Bladder microvascular endothelial cell (primary cell): ENCODE data around the gene KRT31. TPM values are rescaled to one million over a fixed set of nuclear protein-coding genes. Genes with fewer than 3 reads are reported as not detected.

Source experiments
- total RNA-seq: library from RNA; depleted of rRNA; stranded (reverse); fragments of >200 nt; gene quantifications from 2 replicates; pipeline ENCODE4 v1.2.3, GENCODE V29; 2014

Gene KRT31
- total RNA-seq: not detected in 2 replicates

GRCh38 chr17:41396996-41397660 lies at the start of gene KRT31:
TSS of gene KRT31 (minus strand) at chr17:41397608. CDS start at chr17:41397539, 69 bp downstream.

GRCh38 chr17:41440531-41441033 lies 43.2 kb upstream of the KRT31 start, which contains the start of gene KRT38:
TSS of gene KRT38 (minus strand) at chr17:41440983. CDS start at chr17:41440921, 62 bp downstream.

GRCh38 chr17:41424111-41424635 lies 26.8 kb upstream of the KRT31 start, which contains the start of gene KRT37:
TSS of gene KRT37 (minus strand) at chr17:41424585. CDS start at chr17:41424523, 62 bp downstream.

GRCh38 chr17:41381943-41382342 lies 15.5 kb downstream of the KRT31 start, which contains the start of gene KRT34:
TSS of gene KRT34 (minus strand) at chr17:41382306. CDS start at chr17:41382246, 60 bp downstream.

GRCh38 chr17:41369713-41370112 lies 27.7 kb downstream of the KRT31 start, which contains the start of gene KRT33B:
TSS of gene KRT33B (minus strand) at chr17:41369813. CDS start at chr17:41369750, 63 bp downstream.

GRCh38 chr17:41350381-41350878 lies 47.0 kb downstream of the KRT31 start, which contains the start of gene KRT33A:
TSS of gene KRT33A (minus strand) at chr17:41350828. CDS start at chr17:41350767, 61 bp downstream.

Other genes starting within 250 kb of the KRT31 start
- not detected in 2 replicates for gene KRTAP4-5, start 247.8 kb downstream of the KRT31 start, total RNA-seq
- gene KRTAP4-4, start 236.9 kb downstream of the KRT31 start, total RNA-seq: not detected in 2 replicates
- gene KRTAP4-3, start 229.4 kb downstream of the KRT31 start, total RNA-seq: not detected in 2 replicates
- gene KRTAP4-2, start 219.4 kb downstream of the KRT31 start, total RNA-seq: not detected in 2 replicates
- gene KRTAP4-1, start 212.7 kb downstream of the KRT31 start, total RNA-seq: not detected in 2 replicates
- not detected in 2 replicates for gene KRTAP9-1, start 207.7 kb downstream of the KRT31 start, total RNA-seq
- gene KRTAP9-2, start 171.0 kb downstream of the KRT31 start, total RNA-seq: not detected in 2 replicates
- not detected in 2 replicates for gene KRTAP9-3, start 165.2 kb downstream of the KRT31 start, total RNA-seq
- gene KRTAP9-8, start 159.6 kb downstream of the KRT31 start, total RNA-seq: not detected in 2 replicates
- not detected in 2 replicates for gene KRTAP9-4, start 147.9 kb downstream of the KRT31 start, total RNA-seq
- gene KRTAP9-9, start 142.2 kb downstream of the KRT31 start, total RNA-seq: not detected in 2 replicates
- gene KRTAP9-6, start 132.2 kb downstream of the KRT31 start, total RNA-seq: not detected in 2 replicates
- not detected in 2 replicates for gene KRTAP9-7, start 121.9 kb downstream of the KRT31 start, total RNA-seq
- not detected in 2 replicates for gene KRTAP29-1, start 94.8 kb downstream of the KRT31 start, total RNA-seq
- not detected in 2 replicates for gene KRTAP16-1, start 88.3 kb downstream of the KRT31 start, total RNA-seq
- not detected in 2 replicates for gene KRTAP17-1, start 81.9 kb downstream of the KRT31 start, total RNA-seq
- gene KRT33A, start 46.8 kb downstream of the KRT31 start, total RNA-seq: not detected in 2 replicates
- gene KRT33B, start 27.8 kb downstream of the KRT31 start, total RNA-seq: not detected in 2 replicates
- gene KRT34, start 15.3 kb downstream of the KRT31 start, total RNA-seq: 0.44 and 0.49 TPM in 2 replicates
- not detected in 2 replicates for gene KRT37, start 27.0 kb upstream of the KRT31 start, total RNA-seq
- not detected in 2 replicates for gene KRT38, start 43.4 kb upstream of the KRT31 start, total RNA-seq
- gene KRT32, start 69.8 kb upstream of the KRT31 start, total RNA-seq: not detected in 2 replicates
- not detected in 2 replicates for gene KRT35, start 83.5 kb upstream of the KRT31 start, total RNA-seq
- gene KRT36, start 92.3 kb upstream of the KRT31 start, total RNA-seq: 0.06 and 0.16 TPM in 2 replicates
- not detected in 2 replicates for gene KRT13, start 108.0 kb upstream of the KRT31 start, total RNA-seq
- gene KRT15, start 121.3 kb upstream of the KRT31 start, total RNA-seq: 0.16 and 0.57 TPM in 2 replicates
- 3.9 and 13.9 TPM in 2 replicates for gene KRT19, start 130.7 kb upstream of the KRT31 start, total RNA-seq
- gene KRT9, start 174.5 kb upstream of the KRT31 start, total RNA-seq: 0.06 TPM in 1 of 2 replicates, not detected in the other
- gene KRT14, start 189.3 kb upstream of the KRT31 start, total RNA-seq: 0.31 TPM in 1 of 2 replicates, not detected in the other
- gene KRT16, start 215.2 kb upstream of the KRT31 start, total RNA-seq: 0.19 and 0.65 TPM in 2 replicates
- gene KRT17, start 227.0 kb upstream of the KRT31 start, total RNA-seq: 1.2 and 2.6 TPM in 2 replicates